ENCODE measurements around the gene MSL2. TPM values are rescaled to one million over a fixed set of nuclear protein-coding genes. Genes with fewer than 3 reads are reported as not detected.
"Not testable (repeated sequence)": the region's sequence is repeated elsewhere in the genome, so short reads cannot be mapped to it uniquely, and the experiment has no call there.

MSL2 gene
- total RNA-seq, 1 experiment from 2014 or later = 37.8 TPM

GRCh38 chr3:136146981-136147729, 49.0 kb downstream of the MSL2 start:
- DNase-seq (ENCODE audit: low spot score) (no peak), ATAC-seq (no peak)
- CTCF ChIA-PET = interaction anchor here (1.0 kb wide), 1 partner anchor 105 kb away, joined by 3 read pairs; no protein-coding TSS in a partner anchor
- H3K27ac Mint-ChIP-seq = no peak overlapping the region
- peaks cover 19% of the 10 kb centered on the region for H3K36me3 Mint-ChIP-seq
- no peak for TF ChIP-seq TP53 (CRISPR knock-in tag; IDR thresholded peaks at IDR 0.05)
- TF ChIP-seq MXD4 (CRISPR knock-in tag; IDR thresholded peaks at IDR 0.05; ENCODE audit: borderline replicate concordance) = no peak
- TF ChIP-seq ZNF121 (CRISPR knock-in tag; IDR thresholded peaks at IDR 0.05) = peak; percentile 65; the same call in 1 of the 2 replicates
- no peak for TF ChIP-seq PREB (CRISPR knock-in tag; IDR thresholded peaks at IDR 0.05; ENCODE audit: borderline replicate concordance)
- no peak for TF ChIP-seq ATF1 (CRISPR knock-in tag; IDR thresholded peaks at IDR 0.05)
- TF ChIP-seq OVOL2 (CRISPR knock-in tag; IDR thresholded peaks at IDR 0.05; ENCODE audit: borderline replicate concordance) = no peak
- TF ChIP-seq ZSCAN18 (CRISPR knock-in tag; IDR thresholded peaks at IDR 0.05) = no peak
- TF ChIP-seq ZNF317 (CRISPR knock-in tag; IDR thresholded peaks at IDR 0.05; ENCODE audit: borderline replicate concordance, low read depth) = no peak
- TF ChIP-seq ETV6 (CRISPR knock-in tag; IDR thresholded peaks at IDR 0.05) = no peak
- H3K27me3 Mint-ChIP-seq (ENCODE audit: low read depth) = no peaks in the 10 kb centered on the region; the same call in none of the 2 replicates
- POLR2A ChIA-PET = interaction anchor here (0.7 kb wide), 1 partner anchor 105 kb away, joined by 3 read pairs; no protein-coding TSS in a partner anchor
- H3K9me3 Mint-ChIP-seq = no peaks in the 10 kb centered on the region
- H3K4me3 Mint-ChIP-seq = no peak overlapping the region
- H3K4me1 Mint-ChIP-seq = peaks cover 13% of the 10 kb centered on the region

- H3K9me3 Mint-ChIP-seq; POLR2A ChIA-PET; CTCF ChIA-PET; H3K36me3 Mint-ChIP-seq; ATAC-seq; H3K4me1 Mint-ChIP-seq; H3K27ac Mint-ChIP-seq; DNase-seq (ENCODE audit: low spot score); H3K4me3 Mint-ChIP-seq: not testable (repeated sequence)
- peaks cover 17% of the 10 kb centered on the region for H3K27me3 Mint-ChIP-seq (ENCODE audit: low read depth)
These were observed 51.7 kb downstream of the MSL2 start for GRCh38 chr3:136144397-136144796.

GRCh38 chr3:136142592-136142991, 53.5 kb downstream of the MSL2 start:
- H3K4me1 Mint-ChIP-seq = peaks cover 7% of the 10 kb centered on the region
- no peak overlapping the region for H3K27ac Mint-ChIP-seq
- peaks cover 9% of the 10 kb centered on the region; the same call in 1 of the 2 replicates for H3K36me3 Mint-ChIP-seq
- no peak overlapping the region for H3K4me3 Mint-ChIP-seq
- H3K9me3 Mint-ChIP-seq = no peaks in the 10 kb centered on the region
- ChIA-PET POLR2A (no interaction called here), CTCF (no interaction called here)
- peaks cover 17% of the 10 kb centered on the region for H3K27me3 Mint-ChIP-seq (ENCODE audit: low read depth)
- TF ChIP-seq, protein P1, sequence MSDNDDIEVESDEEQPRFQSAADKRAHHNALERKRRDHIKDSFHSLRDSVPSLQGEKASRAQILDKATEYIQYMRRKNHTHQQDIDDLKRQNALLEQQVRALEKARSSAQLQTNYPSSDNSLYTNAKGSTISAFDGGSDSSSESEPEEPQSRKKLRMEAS (CRISPR knock-in tag; IDR thresholded peaks at IDR 0.05) = no peak
- TF ChIP-seq, protein P2, sequence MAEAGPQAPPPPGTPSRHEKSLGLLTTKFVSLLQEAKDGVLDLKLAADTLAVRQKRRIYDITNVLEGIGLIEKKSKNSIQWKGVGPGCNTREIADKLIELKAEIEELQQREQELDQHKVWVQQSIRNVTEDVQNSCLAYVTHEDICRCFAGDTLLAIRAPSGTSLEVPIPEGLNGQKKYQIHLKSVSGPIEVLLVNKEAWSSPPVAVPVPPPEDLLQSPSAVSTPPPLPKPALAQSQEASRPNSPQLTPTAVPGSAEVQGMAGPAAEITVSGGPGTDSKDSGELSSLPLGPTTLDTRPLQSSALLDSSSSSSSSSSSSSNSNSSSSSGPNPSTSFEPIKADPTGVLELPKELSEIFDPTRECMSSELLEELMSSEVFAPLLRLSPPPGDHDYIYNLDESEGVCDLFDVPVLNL (CRISPR knock-in tag; IDR thresholded peaks at IDR 0.05; ENCODE audit: borderline replicate concordance, low read depth) = no peak
- TF ChIP-seq ZNF219 (CRISPR knock-in tag; IDR thresholded peaks at IDR 0.05; ENCODE audit: borderline replicate concordance) (no peak), FOXJ3 (CRISPR knock-in tag; IDR thresholded peaks at IDR 0.05; ENCODE audit: borderline replicate concordance) (no peak), GRHL2 (CRISPR knock-in tag; IDR thresholded peaks at IDR 0.05; ENCODE audit: insufficient replicate concordance, severe bottlenecking) (no peak), NFATC4 (CRISPR knock-in tag; IDR thresholded peaks at IDR 0.05) (no peak), TCF7 (CRISPR knock-in tag; IDR thresholded peaks at IDR 0.05; ENCODE audit: low read depth) (no peak), CDX4 (CRISPR knock-in tag; IDR thresholded peaks at IDR 0.05; ENCODE audit: borderline replicate concordance) (no peak)
- TF ChIP-seq, protein P3, sequence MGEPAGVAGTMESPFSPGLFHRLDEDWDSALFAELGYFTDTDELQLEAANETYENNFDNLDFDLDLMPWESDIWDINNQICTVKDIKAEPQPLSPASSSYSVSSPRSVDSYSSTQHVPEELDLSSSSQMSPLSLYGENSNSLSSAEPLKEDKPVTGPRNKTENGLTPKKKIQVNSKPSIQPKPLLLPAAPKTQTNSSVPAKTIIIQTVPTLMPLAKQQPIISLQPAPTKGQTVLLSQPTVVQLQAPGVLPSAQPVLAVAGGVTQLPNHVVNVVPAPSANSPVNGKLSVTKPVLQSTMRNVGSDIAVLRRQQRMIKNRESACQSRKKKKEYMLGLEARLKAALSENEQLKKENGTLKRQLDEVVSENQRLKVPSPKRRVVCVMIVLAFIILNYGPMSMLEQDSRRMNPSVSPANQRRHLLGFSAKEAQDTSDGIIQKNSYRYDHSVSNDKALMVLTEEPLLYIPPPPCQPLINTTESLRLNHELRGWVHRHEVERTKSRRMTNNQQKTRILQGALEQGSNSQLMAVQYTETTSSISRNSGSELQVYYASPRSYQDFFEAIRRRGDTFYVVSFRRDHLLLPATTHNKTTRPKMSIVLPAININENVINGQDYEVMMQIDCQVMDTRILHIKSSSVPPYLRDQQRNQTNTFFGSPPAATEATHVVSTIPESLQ (CRISPR knock-in tag; IDR thresholded peaks at IDR 0.05) = no peak
- no peak for DNase-seq (ENCODE audit: low spot score)
- peak; percentile 73 for ATAC-seq

Data from WTC11 (cell line).